HG03558 (cell line): Measurements from ENCODE around the gene FBRS.
"Not testable (repeated sequence)": the region's sequence is repeated elsewhere in the genome, so short reads cannot be mapped to it uniquely, and the experiment has no call there.

ENCODE experiments used
- ATAC-seq: cut with Tn5 transposase; IDR thresholded peaks from one replicate; pipeline ENCODE4 v1.9.1; 2021; ENCODE audit warnings: moderate number of reproducible peaks; ENCODE audit not compliant: unreplicated experiment; ENCODE audit errors: extremely low read depth

The FBRS gene

DNA sequence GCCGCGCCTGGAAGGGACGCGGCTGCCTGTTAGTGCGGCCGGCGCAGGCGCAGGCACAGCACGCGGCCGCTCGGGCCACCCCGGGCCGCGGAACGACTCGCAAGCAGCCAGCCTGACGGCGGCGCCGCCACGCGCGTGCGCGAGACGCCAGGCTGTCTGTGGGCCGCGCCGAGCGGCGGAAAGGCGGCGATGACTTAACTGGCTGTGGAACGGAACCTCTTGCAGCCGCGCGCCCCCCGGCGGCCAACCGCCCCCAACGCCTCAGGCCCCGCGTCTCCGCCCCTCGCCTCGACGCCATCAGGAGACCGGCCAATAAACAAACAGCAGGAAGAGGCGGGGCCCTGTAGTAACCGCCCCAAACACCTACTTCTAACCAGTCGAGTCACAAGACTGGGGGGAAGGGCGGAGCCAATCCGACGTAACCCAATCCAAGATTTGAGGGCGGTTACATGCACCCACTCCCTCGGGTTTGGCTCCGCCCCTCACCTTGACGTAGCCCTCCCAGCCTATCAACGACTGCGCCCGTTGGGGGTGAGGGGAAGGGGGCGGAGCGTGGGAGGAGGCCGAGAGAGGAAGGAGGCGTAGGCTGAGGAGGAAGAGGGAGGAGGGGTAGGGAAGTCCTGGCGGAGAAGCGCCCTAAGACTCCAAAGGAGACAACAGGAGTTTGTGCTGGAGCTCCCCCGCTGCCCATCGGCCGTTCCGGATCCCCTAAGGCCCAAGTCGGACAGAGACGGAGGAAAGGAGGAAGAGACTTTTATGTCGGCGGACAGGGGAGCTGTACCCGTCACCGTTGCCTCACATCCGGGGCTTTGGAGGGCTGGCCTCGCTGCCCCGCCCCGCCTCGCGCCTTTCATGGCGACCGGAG, at the start of gene FBRS:
FBRS (plus strand) TSS at position 566 of the 865 bp plus-strand sequence. CDS start 1,088 bp downstream, outside the sequence.
- ATAC-seq, result peak; percentile 56

DNA sequence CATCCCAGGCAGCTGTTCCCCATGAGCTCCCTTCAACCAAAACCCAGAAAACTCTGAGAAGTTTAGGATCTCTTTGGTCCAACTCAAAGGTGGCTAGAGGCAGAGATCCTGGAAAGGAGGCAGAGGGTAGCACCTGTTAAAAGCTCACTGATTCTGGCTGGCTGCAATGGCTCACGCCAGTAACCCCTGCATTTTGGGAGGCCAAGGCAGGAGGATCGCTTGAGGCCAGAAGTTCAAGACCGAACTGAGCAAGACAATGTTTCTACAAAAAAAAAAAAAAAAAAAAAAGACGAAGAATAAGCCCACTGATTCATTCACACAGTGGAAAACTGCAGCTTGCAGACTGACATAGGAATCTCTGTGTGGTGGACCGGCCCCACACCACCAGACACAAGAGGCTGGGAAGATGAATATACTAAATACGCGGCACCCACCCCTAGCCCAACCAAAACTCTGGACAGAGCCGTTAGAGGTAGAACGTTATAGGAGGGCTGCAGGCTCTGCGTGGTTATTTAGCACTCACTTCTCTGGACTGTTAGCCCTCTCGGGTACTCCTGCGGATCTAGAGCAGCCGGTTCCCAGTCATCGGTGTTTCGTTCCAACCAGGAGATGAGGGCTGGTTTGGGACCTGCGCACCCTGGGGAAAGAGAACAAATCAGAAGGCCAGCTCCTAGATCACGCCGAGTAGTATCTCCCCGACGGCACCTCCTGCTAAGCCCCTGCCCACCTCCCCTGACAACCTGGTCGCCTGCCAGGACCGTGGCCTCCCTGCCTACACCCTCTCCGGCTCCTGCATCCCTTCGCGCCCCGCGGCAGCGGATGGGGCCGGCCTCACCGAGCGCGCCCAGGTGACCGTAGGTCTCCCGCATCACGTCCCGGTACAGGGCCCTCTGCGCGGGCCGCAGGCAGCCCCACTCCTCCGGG, 49.0 kb upstream of the FBRS start:
- no peak for ATAC-seq

DNA sequence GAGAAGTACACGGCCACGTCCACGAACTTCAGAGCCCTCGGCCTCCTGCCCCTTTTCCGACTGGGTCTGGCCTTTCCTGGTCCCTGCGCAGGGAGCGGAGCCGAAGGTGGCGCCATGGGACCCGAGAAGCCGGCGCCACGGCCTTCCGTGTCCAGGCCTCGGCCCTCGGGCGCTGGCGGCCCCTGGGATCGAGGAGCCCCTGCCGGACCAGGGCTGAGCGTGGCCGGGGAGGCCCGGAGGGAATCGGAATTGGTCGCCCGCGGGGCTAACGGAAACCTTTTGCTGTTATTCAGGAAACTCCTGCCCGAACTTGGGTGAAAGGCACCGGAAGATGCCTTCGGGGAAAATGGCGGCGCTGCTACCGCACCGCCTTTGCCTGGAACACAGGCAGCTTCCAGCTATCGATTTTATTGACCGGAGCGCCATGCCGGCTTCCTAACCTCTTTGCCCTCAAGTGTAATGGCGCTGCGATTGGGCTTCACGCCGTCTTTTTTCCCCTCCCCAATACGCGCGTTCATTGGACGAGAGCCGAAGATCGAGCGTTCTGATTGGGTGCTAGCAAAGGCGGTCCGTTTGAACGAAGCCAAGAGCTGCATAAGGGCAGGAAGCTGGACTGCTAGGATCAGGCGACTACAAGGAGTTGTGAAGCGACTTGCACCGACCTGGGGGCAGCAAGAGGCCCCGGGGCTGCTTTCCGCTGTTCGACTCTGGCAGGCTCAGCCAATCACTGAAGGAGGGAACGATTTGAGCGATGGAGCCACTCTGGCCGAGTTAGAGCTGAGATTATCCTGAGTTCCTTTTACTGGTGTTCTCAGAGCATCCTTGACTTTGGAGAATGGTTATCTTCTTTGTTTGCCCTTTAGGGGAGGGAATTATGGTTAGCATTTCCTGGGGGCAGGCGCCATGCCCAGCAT, 48.0 kb upstream of the FBRS start, which contains the start of gene ZNF689:
ZNF689 (minus strand) TSS at position 464 of the 914 bp plus-strand sequence; CDS start at position 116, 348 bp downstream.
- peak; percentile 65 for ATAC-seq

DNA sequence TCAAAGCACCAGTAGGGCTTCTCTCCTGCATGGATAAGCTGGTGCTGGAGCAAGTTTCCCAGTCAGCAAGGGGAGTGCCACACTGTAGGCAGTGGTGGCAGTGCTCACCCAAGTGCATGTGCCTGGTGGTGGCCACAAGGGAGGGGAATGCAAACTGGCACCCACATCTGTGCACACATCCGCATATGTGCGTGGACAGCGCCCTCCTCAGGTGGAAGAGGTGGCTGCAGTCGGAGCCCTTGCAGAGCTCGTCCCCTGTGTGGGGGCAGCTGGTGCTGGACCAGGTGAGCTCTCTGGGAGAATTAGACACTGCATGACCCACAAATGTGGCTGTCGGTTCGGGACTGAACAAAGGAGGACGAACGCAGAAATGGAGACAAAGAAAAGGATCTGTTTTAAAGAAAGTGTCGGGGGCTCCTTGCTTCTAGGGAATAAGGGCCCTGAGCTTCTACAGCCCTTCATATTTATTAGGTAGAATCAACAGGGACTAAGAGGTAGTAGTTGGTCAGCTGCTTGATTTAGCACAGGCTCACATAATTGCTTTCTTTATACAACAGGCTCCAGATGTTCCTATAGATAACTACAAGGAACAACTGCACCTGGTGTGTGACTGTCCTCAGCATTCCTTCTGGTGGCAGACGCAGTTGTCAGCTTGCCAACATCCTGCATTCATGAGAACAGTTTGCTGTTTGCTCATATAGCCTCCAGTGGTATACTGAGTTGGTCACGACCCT, 42.7 kb upstream of the FBRS start:
- ATAC-seq, result no peak

DNA sequence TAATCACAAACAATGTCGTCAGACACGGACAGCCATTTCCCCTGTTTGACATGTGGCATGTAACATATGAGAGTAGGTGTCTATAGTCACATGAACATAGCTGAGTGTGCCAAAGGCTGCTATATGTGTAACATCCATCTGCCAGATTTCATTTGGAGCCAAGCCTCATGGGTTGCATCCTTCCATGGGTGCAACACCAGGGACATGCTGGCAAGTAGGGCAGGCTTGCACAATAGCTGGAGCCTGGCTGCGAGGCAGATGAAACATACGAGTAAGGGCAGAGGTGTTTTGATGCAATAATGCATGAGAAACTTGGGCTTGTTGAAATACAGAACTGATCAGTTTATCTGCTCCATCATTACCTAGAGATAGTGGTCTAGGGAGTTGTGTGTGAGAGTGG, 39.0 kb upstream of the FBRS start:
- ATAC-seq, result no peak

DNA sequence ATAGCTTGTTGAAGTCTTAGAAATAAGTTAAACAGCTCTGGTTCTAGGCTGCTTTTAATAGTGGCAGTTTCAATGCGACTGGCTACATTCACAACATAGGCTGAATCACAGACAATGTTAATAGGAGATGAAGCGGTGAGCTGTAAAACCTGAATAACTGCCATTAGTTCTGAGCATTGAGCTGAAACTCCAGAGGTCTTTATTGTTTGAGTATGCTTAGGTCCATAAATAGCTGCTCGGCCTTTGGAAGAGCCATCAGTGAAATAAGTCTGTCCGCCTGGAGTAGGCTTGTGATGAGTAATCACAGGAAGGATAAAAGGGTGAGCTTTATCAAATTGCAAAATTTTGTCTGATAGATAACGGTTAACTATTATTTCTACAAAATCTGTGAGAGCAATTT, 38.6 kb upstream of the FBRS start:
- ATAC-seq, result no peak

DNA sequence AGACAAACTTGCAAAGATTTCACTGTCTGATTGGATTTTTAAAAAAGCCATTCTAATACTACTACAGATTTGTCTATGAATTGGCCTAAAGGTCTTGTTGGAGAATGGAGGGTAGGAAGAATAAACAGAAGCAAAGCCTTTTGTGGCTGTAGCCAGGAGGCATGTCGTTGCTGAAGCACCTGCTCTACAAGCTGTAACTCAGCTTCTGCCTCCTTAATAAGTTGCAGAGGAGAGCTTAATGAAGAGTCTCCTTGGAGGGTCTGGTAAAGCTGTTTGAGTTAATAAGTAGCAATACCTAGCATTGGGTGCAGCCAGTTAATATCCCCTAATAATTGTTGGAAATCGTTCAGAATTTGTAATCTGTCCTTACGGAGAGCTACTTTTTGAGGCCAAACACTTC, 38.1 kb upstream of the FBRS start:
- ATAC-seq, result no peak

DNA sequence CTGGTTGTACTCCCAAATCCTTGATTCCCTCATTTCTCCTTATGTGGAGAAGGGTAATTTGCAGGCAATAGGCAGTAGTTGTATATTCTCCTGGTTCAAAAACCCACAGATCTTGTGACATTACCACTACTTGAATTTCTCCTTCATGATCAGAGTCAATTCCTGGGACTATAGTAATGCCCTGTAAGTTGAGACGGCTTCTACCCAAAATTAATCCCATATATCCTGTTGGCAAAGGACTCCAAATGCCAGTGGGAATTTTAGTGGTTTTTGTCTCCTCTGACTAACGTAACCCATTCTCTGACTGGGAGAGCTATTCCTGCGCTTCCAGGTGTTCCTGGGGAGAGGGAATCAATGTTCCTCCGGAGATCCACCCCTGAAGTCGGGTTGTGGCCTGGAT, 36.5 kb upstream of the FBRS start:
- no peak for ATAC-seq

DNA sequence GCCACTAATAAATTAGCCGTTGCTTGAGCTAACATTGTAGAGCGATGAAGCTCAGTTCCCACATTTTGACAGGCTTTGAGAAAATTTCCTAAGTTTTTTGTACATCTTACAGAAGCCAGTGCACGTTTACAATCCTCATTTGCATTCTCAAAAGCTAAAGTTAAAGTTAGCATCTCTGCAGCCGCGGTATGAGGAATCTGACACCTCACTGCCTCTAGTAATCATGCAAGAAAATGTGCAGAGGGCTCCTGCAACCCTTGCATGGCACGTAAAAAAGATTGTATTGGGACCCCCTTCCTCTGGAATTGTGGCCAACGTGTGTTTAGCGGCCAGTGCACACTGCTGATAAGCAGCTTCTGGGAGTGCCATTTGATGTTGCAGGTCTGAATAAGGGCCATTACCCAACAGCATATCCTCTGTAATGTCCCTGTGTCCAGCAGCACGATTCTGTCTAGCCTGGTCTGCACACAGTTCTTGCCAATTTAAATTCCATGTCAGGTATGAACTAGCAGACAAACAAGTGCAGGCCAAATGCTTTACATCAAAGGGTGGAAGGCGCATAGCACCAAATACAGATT, 35.7 kb upstream of the FBRS start:
- no peak for ATAC-seq

DNA sequence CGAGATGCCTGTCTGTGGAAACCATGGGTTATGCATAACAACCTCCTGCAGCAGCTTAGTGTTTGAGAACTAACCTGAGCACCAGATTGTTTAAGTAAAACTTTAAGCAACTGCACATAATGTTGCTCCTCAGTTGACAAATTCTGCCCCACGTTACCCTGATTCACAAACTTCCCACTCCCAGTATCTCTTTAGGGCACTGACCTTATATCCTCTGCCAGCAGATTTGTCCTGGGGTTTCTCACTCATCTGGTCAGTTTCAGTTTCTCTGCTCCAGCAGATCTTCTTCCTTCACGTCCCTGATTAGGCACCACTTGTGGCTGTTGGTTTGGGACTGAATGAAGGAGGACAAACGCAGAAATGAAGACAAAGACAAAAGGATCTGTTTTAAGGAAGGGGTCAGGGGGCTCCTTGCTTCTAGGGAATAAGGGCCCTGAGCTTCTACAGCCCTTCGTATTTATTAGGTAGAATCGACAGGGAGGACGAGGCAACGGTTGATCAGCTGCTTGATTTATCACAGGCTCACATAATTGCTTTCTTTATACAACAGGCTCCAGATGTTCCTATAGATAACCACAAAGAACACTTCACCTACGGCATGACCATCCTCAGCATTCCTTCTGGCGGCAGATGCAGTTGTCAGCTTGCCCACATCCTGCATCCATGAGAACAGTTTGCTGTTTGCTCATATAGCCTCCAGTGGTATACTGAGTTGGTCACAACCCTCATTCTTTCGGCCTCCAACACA, 34.5 kb upstream of the FBRS start:
- ATAC-seq, result no peak

DNA sequence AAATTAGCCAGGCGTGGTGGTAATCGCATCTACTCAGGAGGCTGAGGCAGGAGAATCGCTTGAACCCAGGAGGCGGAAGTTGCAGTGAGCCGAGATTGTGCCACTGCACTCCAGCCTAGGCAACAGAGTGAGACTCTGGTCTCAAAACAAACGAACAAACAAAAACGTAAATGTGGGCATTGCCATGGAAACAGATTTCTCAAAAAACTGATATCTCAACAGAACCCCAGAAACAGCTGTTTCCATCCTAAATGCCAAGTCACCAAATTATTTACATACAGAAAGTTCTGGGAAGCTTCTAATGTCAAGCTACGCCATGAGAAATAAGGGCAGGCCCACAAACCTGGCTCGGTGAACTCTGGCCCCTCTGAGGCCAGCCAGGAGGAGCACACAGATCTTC, 32.0 kb upstream of the FBRS start:
- ATAC-seq, result no peak

DNA sequence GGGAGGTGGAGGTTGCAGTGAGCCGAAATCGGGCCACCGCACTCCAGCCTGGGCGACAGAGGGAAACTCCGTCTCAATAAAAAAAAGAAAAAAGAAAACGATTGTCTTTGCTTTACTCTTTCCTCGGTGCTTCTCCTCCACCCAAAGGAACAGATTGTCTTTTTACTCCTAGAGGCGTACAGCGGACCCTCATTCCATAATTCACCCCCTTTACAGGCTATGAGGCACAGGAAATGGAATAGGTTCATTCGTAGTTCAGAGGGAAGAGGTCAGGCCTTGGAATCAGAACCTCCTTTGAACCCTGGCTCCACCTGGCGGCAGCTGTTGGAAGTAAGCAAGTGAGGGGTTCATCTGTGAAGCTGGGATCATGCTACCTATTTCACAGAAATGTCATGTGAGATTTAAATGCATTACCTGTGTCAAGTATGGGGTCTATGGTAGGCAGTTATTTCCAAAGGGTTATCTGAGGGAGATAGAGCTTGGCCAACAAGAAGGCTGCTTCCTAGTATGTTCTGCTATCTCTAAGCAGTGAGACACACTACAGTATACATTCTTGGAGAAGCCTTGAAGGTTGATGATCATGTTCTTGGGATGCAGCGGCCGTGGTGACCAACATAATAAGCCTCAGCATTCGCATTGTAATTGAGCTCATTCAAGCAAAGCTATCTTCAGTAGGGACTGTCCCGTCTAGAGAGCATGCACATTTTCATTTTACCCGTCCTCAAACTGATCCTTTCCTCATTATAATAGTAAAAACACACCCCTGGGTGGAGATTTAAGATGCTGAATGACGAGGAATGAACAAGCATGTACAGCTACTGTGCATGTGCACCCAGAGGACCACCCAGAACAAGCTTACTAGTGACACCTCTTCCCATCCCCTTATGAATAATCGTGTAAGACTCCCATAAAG, 29.3 kb upstream of the FBRS start:
- no peak for ATAC-seq

DNA sequence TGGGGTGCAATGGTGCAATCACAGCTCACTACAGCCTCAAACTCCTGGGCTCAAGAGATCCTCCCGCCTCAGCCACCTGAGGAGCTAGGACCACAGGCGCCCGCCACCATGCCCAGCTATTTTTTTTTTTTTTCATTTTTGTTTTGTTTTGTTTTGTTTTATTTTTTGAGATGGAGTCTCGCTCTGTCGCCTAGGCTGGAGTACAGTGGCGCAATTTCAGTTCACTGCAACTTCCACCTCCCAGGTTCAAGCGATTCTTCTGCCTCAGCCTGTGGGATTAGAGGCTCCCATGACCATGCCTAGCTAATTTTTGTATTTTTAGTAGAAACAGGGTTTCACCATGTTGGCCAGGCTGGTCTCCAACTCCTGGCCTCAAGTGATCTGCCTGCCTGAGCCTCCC, 25.8 kb upstream of the FBRS start:
- ATAC-seq, result not testable (repeated sequence)

DNA sequence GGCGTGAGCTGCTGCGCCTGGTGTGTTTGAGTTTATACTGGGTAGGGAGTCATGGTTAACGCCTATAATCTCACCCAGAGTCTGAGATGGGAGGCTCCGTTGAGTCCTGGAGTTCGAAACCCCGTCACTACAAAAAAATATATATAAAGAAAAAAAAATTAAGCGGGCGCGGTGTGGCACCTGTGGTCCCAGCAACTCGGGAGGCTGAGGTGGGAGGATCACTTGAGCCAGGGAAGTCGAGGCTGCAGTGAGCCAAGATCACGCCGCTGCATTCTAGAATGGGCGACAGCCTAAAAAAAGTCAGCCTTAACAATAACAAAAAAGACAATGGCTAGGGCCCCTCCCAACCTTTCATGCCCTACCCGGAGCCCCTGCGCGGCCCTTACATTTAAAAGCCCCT, 24.7 kb upstream of the FBRS start:
- no peak for ATAC-seq

DNA sequence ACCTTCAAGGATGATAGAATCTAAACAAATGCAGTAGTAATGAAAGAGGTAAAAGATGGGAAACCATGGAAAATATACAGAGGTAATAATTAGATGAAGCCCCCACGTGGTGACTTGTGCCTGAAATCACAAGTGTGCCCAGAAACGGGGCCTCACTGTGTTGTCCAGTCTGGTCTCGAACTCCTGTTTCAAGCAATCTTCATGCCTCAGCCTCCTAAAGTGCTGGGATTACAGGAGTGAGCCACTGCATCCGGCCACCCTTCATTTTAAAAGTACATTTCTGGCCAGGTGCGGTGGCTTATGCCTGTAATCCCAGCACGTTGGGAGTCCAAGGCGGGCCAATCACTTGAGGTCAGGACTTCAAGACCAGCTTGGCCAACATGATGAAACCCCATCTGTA, 21.6 kb upstream of the FBRS start:
- no peak for ATAC-seq

DNA sequence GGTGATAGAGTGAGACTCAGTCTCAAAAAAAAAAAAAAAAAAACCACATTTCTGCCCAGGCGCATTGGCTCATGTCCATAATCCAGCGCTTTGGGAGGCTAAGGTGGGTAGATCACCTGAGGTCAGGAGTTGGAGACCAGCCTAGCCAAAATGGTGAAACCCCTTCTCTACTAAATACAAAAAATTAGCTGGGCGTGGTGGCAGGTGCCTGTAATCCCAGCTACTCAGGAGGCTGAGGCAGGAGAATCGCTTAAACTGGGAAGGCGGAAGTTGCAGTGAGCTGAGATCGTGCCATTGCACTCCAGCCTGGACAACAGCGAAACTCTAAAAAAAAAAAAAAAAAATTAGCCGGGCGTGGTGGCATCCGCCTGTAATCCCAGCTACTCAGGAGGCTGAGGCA, 21.1 kb upstream of the FBRS start:
- ATAC-seq, result not testable (repeated sequence)

DNA sequence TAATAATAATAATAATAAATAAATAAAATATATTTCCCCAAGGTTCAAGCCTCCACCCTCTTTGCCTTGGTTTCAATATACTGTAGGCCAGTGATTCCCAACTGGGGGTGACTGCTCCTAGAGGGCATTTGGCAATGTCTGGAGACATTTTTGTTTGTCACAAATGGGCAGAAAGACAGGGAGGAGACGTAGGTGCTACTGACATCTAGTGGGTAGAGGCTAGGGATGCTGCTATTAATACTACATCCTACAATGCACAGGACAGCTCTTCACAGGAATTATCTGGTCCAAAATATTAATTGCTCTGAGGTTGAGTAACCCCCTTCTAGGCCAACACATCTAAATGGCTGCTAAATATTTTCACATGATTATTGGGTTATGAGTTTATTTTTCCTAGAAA, 20.3 kb upstream of the FBRS start:
- ATAC-seq, result no peak
